Naive B cell (primary cell): Measurements from ENCODE around the gene ATXN7. TPM values are rescaled to one million over a fixed set of nuclear protein-coding genes. Genes with fewer than 3 reads are reported as not detected.

Experiments used
- ATAC-seq, 2 donors: fragments of 150-1000 bp; cut with Tn5 transposase; 2 replicates each; pipeline ENCODE4 v1.10.0; 2021; ENCODE audit warnings: low read depth in 2 of 2, mild to moderate bottlenecking in 2 of 2, moderate library complexity in 2 of 2
- DNase-seq: peaks from one replicate; pipeline ENCODE4 v3.0.0; 2022
- H3K27ac Mint-ChIP-seq, 6 donors: one replicate each; pipeline ENCODE4 v1.8.0; 2020 to 2022; ENCODE audit warnings: mild to moderate bottlenecking in 6 of 6, mixed read lengths in 6 of 6, moderate library complexity in 5 of 6, inconsistent platforms in 2 of 6
- H3K27me3 Mint-ChIP-seq, 3 donors: one replicate each; pipeline ENCODE4 v1.8.0; 2021 to 2022; ENCODE audit warnings: mixed read lengths in 3 of 3, mild to moderate bottlenecking in 1 of 3
- H3K36me3 Mint-ChIP-seq, 2 donors: one replicate each; pipeline ENCODE4 v1.8.0; 2020 to 2022; ENCODE audit warnings: mixed read lengths in 2 of 2, inconsistent platforms in 1 of 2, mild to moderate bottlenecking in 1 of 2
- H3K4me1 Mint-ChIP-seq, 3 donors: one replicate each; pipeline ENCODE4 v1.8.0; 2020 to 2022; ENCODE audit warnings: mixed read lengths in 3 of 3, inconsistent platforms in 1 of 3, mild to moderate bottlenecking in 1 of 3, moderate library complexity in 1 of 3
- H3K4me3 Mint-ChIP-seq, 8 donors: one replicate each; pipeline ENCODE4 v1.8.0; 2020 to 2022; ENCODE audit warnings: mild to moderate bottlenecking in 8 of 8, mixed read lengths in 8 of 8, moderate library complexity in 8 of 8, inconsistent platforms in 2 of 8
- H3K9me3 Mint-ChIP-seq, 7 donors: one replicate each; pipeline ENCODE4 v1.8.0; 2020 to 2022; ENCODE audit warnings: mixed read lengths in 7 of 7, mild to moderate bottlenecking in 5 of 7, inconsistent platforms in 2 of 7, moderate library complexity in 1 of 7
- polyA plus RNA-seq, 6 donors: library from polyadenylated mRNA; unstranded; fragments of 300-500 nt; fragmentation: Illumina TruSeq; gene quantifications; one replicate each; pipeline ENCODE4 v1.2.3, GENCODE V29; 2021; ENCODE audit warnings: low read depth in 6 of 6

The ATXN7 gene
- polyA plus RNA-seq, 6 donors from 2014 or later = 2.5 to 7.2 (median 4.9) TPM

- peaks cover 0 to 5% (median 0%) of the 10 kb centered on the region in 3 donors for H3K4me1 Mint-ChIP-seq
- H3K9me3 Mint-ChIP-seq = peaks cover 0 to 1% (median 0%) of the 10 kb centered on the region in 7 donors
- H3K4me3 Mint-ChIP-seq = no peak overlapping the region
- H3K27ac Mint-ChIP-seq = peak overlapping the region in 2 of 6 donors; percentile 25 to 40
- H3K36me3 Mint-ChIP-seq = peaks cover 14 to 31% of the 10 kb centered on the region in 2 donors
- DNase-seq = no peak
- ATAC-seq = no peak
- H3K27me3 Mint-ChIP-seq = no peaks in the 10 kb centered on the region
Measured at GRCh38 chr3:64000453-64001055, 136.9 kb downstream of the ATXN7 start.

- Mint-ChIP-seq H3K4me3 (no peak overlapping the region), H3K27me3 (no peaks in the 10 kb centered on the region), H3K4me1 (no peaks in the 10 kb centered on the region), H3K9me3 (peaks cover 0 to 1% (median 0%) of the 10 kb centered on the region in 7 donors), H3K27ac (peak overlapping the region in 1 of 6 donors; percentile 78), H3K36me3 (peaks cover 0 to 18% of the 10 kb centered on the region in 2 donors)
- DNase-seq = no peak
- ATAC-seq = no peak
Measured at GRCh38 chr3:64002233-64002632, 138.6 kb downstream of the ATXN7 start.

GRCh38 chr3:64003589-64003988, 139.9 kb downstream of the ATXN7 start:
- H3K36me3 Mint-ChIP-seq = peaks cover 0 to 12% of the 10 kb centered on the region in 2 donors
- no peaks in the 10 kb centered on the region for H3K4me1 Mint-ChIP-seq
- DNase-seq (no peak), ATAC-seq (no peak)
- no peak overlapping the region for H3K4me3 Mint-ChIP-seq
- no peak overlapping the region for H3K27ac Mint-ChIP-seq
- H3K9me3 Mint-ChIP-seq = peaks cover 0 to 1% (median 0%) of the 10 kb centered on the region in 7 donors
- H3K27me3 Mint-ChIP-seq = no peaks in the 10 kb centered on the region

GRCh38 chr3:64008017-64008416, 144.3 kb downstream of the ATXN7 start:
- no peaks in the 10 kb centered on the region for H3K9me3 Mint-ChIP-seq
- peak overlapping the region in 1 of 6 donors; percentile 5 for H3K27ac Mint-ChIP-seq
- H3K4me3 Mint-ChIP-seq = no peak overlapping the region
- ATAC-seq (no peak), DNase-seq (no peak)
- peaks cover 20 to 23% of the 10 kb centered on the region in 2 donors for H3K36me3 Mint-ChIP-seq
- peaks cover 0 to 11% (median 2%) of the 10 kb centered on the region in 3 donors for H3K4me1 Mint-ChIP-seq
- H3K27me3 Mint-ChIP-seq = no peaks in the 10 kb centered on the region

DNA sequence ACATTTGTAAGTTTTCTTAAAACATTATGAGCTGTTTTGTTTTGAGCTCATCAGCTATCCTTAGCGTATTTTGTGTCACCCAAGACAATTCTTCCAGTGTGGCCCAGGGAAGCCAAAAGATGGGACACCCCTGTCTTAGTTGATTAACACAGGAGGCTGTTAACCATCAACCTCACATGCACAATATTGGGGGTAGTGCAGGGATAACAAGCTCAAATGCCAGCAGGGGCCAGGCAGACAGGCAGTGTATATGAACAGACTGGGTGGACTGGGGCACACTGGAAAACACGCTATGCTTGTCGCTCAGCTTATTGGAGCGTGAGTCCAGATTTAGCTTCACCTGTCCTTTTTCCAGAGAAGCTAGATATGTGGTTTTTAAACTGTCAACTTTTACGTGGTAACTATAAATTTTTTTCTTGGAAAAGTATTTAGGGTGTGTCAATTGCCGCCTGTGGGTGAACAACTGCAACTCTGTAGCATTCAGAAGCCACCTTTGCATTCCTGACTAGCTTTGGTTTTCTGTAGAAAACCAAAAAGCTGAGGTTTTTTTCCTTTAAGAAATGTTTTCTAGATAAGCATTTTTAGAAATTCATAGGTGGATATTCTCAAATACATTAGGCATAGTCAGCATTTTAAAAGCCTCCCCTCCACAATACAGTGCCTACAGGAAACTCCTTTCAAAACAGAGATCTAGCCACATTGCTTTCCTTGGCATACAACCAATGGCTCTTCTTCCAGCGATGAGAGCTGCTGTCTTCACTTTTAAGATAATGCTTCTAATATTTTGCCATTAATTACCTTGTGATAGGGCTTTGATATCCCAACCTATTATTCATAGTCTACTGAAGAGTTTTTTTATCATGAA, 145.1 kb downstream of the ATXN7 start:
- Mint-ChIP-seq H3K4me1 (peaks cover 0 to 11% (median 2%) of the 10 kb centered on the region in 3 donors), H3K9me3 (no peaks in the 10 kb centered on the region), H3K36me3 (peaks cover 22 to 26% of the 10 kb centered on the region in 2 donors), H3K27me3 (no peaks in the 10 kb centered on the region), H3K4me3 (no peak overlapping the region), H3K27ac (peak overlapping the region in 2 of 6 donors; percentile 17 to 19)
- DNase-seq = no peak
- ATAC-seq = no peak

- Mint-ChIP-seq H3K9me3 (no peaks in the 10 kb centered on the region), H3K4me3 (peak overlapping the region in 1 of 8 donors; percentile 11), H3K4me1 (peaks cover 0 to 17% (median 5%) of the 10 kb centered on the region in 3 donors), H3K36me3 (peaks cover 28 to 30% of the 10 kb centered on the region in 2 donors), H3K27me3 (no peaks in the 10 kb centered on the region), H3K27ac (peak overlapping the region in 4 of 6 donors; percentile 11 to 62 (median 38))
- ATAC-seq (no peak), DNase-seq (no peak)
Measured at GRCh38 chr3:64009528-64009927, 145.9 kb downstream of the ATXN7 start.

DNA sequence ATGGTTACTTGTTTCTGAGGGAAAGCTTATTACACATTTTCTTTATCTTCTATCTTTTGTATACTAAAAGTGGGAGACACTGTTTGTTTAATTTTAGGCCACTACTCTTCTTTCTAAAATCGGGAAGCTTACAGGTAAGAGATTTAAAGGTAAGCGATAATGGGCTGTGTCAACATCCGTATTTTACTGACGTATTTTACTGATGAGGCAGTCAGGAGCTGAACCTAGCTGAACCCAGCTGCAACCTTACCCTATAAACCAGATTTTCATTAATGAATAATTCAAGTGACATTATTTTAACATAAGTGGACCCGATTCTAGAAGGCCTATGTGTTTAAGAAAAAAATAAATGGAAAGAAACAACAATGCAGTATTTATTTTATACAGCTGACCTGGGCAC, 146.5 kb downstream of the ATXN7 start:
- no peaks in the 10 kb centered on the region for H3K9me3 Mint-ChIP-seq
- H3K4me3 Mint-ChIP-seq = no peak overlapping the region
- DNase-seq (no peak), ATAC-seq (no peak)
- no peaks in the 10 kb centered on the region for H3K27me3 Mint-ChIP-seq
- H3K4me1 Mint-ChIP-seq = peaks cover 0 to 22% (median 6%) of the 10 kb centered on the region in 3 donors
- no peak overlapping the region for H3K27ac Mint-ChIP-seq
- H3K36me3 Mint-ChIP-seq = peaks cover 34% of the 10 kb centered on the region in 2 donors

- Mint-ChIP-seq H3K36me3 (peaks cover 34 to 36% of the 10 kb centered on the region in 2 donors), H3K4me3 (no peak overlapping the region), H3K9me3 (no peaks in the 10 kb centered on the region), H3K27me3 (no peaks in the 10 kb centered on the region), H3K4me1 (peaks cover 0 to 22% (median 8%) of the 10 kb centered on the region in 3 donors), H3K27ac (no peak overlapping the region)
- ATAC-seq = no peak
- no peak for DNase-seq
Measured at GRCh38 chr3:64011685-64012084, 148.0 kb downstream of the ATXN7 start.

DNA sequence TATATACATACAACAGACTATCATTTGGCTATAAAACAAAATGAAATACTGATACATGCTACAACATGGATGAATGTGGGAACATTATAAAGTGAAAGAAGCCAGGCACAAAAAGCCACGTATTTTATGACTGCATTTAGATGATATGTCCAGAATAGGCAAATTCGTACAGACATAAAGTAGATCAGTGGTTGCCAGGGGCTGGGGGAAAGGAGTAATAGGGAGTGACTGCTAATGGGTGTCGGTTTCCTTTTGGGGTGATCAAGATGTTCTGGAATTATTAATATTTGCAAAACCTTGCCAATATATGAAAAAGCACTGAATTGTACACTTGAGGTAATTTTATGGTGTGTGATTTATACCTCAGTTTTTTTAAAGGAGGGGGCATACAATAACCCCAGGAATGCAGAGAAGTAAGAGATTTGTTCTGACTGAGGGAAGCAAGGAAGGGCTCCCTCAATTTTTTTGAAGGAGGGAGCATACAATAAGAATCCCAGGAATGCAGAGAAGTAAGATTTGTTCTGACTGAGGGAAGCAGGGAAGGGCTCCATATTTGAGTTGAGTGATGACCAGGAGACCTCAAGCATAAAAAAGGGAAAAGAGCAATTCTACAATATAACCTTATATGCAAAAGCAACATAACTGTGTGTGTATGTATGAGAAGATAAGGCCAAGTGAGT, 153.4 kb downstream of the ATXN7 start:
- DNase-seq (no peak), ATAC-seq (no peak)
- no peaks in the 10 kb centered on the region for H3K27me3 Mint-ChIP-seq
- H3K9me3 Mint-ChIP-seq = no peaks in the 10 kb centered on the region
- H3K4me1 Mint-ChIP-seq = peaks cover 6 to 29% (median 29%) of the 10 kb centered on the region in 3 donors
- peaks cover 22 to 33% of the 10 kb centered on the region in 2 donors for H3K36me3 Mint-ChIP-seq
- no peak overlapping the region for H3K4me3 Mint-ChIP-seq
- H3K27ac Mint-ChIP-seq = peak overlapping the region in 2 of 6 donors; percentile 16 to 34

DNA sequence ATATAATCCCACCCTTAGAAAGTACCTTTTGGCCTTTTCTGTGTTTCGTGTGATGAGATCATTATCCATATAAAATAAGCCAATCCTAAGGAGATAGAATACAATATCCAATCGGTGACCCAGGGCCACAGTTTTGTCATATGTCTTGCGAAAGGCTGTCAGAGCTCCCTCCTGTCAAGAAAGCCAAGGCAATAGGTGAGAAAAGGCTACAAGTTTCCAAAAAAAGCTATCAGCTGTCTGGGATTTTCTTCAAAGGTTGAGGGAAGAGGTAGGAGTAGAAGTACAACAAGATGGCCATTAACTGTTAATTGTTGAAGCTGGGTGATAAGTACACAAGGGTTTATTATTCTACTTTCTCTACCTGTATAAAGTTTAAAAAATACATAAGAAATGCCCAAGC, 155.6 kb downstream of the ATXN7 start:
- Mint-ChIP-seq H3K4me3 (no peak overlapping the region), H3K36me3 (peaks cover 11 to 18% of the 10 kb centered on the region in 2 donors), H3K4me1 (peaks cover 15 to 44% (median 25%) of the 10 kb centered on the region in 3 donors), H3K9me3 (no peaks in the 10 kb centered on the region), H3K27ac (no peak overlapping the region), H3K27me3 (no peaks in the 10 kb centered on the region)
- DNase-seq (no peak), ATAC-seq (no peak)

DNA sequence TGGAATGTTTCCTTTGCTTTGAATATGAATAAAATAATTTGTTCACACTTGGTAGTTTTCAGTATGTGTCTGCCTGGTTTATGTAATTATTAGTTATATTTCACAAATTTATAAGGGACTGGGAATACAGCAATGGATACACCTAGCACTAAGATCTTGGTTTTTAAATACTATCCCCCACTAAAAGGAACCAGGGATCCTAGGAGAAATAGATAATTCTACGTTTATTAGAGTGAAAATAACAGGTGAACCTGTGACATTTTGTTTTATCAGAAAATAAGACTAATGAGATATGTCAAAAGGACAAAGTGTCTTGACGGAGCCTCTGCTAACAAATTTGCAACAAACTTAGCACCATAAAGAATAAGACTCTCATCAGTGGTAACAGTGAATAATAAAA, 156.2 kb downstream of the ATXN7 start:
- H3K4me1 Mint-ChIP-seq = peaks cover 15 to 42% (median 19%) of the 10 kb centered on the region in 3 donors
- H3K9me3 Mint-ChIP-seq = no peaks in the 10 kb centered on the region
- no peaks in the 10 kb centered on the region for H3K27me3 Mint-ChIP-seq
- DNase-seq (no peak), ATAC-seq (no peak)
- peak overlapping the region in 1 of 6 donors; percentile 12 for H3K27ac Mint-ChIP-seq
- peak overlapping the region in 1 of 8 donors; percentile 21 for H3K4me3 Mint-ChIP-seq
- peaks cover 5 to 12% of the 10 kb centered on the region in 2 donors for H3K36me3 Mint-ChIP-seq

- peak overlapping the region; percentile 86 to 94 (median 89) for H3K4me3 Mint-ChIP-seq
- peaks cover 0 to 1% (median under 1%) of the 10 kb centered on the region in 3 donors for H3K27me3 Mint-ChIP-seq
- no peak for DNase-seq
- H3K4me1 Mint-ChIP-seq = peaks cover 15 to 38% (median 16%) of the 10 kb centered on the region in 3 donors
- H3K27ac Mint-ChIP-seq = peak overlapping the region; percentile 62 to 93 (median 84)
- peaks cover 4 to 6% of the 10 kb centered on the region in 2 donors for H3K36me3 Mint-ChIP-seq
- no peak for ATAC-seq
- H3K9me3 Mint-ChIP-seq = no peaks in the 10 kb centered on the region
Measured at GRCh38 chr3:64021922-64022321, 158.3 kb downstream of the ATXN7 start.
